Sigmoid colon (tissue), 4 donors: ENCODE data around the gene RPL4.

Source experiments
- POLR2A ChIP-seq, 2 donors: fragments of 450-650 bp; IDR thresholded peaks; one replicate each; pipeline ENCODE4 v1.6.1; 2016; ENCODE audit warnings: antibody characterized with exemption in 2 of 2, mild to moderate bottlenecking in 2 of 2, moderate library complexity in 2 of 2
- POLR2AphosphoS5 ChIP-seq, 4 donors: sonication (generic); formaldehyde crosslinking; IDR thresholded peaks; one replicate each; pipeline ENCODE4 v1.6.1; 2017; ENCODE audit warnings: antibody characterized with exemption in 4 of 4
- TF ChIP-seq, protein P1 (sequence below), 4 experiments: fragments of 450-650 bp in 3 of 4; fragments of 200-600 bp in 1 of 4; IDR thresholded peaks; one replicate each; pipeline ENCODE4 v1.5.1; 2016 to 2019; ENCODE audit warnings: antibody characterized with exemption in 4 of 4, mild to moderate bottlenecking in 3 of 4, moderate library complexity in 2 of 4

DNA sequence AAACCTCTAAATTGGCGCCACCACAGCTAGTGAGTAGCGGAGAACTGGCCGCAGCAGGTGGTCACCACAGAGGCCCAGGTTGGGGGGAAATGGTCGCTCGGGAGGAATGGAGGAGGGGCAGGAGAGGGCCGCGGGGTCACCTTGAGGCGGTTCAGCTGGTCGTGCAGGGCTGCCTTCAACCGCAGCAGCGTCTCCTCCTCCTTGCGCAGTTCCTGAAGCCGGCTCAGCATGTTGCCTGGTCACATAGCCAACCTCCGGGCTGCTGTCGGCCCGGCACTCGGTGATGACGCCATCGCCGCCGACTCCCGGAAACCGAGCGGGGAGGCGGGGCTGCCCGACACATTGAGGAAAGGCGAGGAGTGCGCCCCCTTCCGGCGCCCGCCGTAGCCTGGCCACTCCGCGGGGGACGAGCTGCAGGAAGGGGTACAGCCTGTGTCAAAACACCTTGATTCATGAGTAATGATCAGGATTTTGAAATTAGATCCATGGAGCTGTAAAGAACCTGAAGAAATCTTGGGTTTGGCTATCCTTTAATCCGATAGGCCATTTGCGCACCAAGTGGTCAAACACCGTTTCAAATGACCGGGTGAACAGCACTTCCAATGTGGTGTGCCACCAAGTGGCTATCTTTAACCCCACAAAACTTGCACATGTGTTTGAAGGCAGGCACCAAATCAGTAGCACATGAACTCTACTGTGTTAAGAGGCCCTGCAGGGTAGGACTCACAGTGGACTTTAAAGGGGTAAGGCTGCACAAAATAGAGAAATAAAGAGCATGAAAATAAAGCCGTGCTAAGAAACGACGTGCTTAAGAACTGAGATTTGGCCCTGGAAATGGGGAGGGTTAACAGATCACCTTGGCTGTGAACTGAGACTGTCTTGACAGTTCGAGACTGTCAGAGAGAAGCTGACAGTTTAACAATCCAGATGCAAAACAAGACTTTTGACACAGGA is 6.9 kb downstream of the RPL4 start, which contains the start of gene SNAPC5:
- peak; percentile 35 to 50 for TF ChIP-seq POLR2A (IDR thresholded peaks at IDR 0.05)
- peak; percentile 88 to 94 (median 94) for TF ChIP-seq POLR2AphosphoS5 (IDR thresholded peaks at IDR 0.05)
- TF ChIP-seq, protein P1, sequence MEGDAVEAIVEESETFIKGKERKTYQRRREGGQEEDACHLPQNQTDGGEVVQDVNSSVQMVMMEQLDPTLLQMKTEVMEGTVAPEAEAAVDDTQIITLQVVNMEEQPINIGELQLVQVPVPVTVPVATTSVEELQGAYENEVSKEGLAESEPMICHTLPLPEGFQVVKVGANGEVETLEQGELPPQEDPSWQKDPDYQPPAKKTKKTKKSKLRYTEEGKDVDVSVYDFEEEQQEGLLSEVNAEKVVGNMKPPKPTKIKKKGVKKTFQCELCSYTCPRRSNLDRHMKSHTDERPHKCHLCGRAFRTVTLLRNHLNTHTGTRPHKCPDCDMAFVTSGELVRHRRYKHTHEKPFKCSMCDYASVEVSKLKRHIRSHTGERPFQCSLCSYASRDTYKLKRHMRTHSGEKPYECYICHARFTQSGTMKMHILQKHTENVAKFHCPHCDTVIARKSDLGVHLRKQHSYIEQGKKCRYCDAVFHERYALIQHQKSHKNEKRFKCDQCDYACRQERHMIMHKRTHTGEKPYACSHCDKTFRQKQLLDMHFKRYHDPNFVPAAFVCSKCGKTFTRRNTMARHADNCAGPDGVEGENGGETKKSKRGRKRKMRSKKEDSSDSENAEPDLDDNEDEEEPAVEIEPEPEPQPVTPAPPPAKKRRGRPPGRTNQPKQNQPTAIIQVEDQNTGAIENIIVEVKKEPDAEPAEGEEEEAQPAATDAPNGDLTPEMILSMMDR (IDR thresholded peaks at IDR 0.05): peak; percentile 91 to 96 (median 95)
